Right cardiac atrium (tissue), 5 donors: ENCODE data around the gene SLC35A3. TPM values are rescaled to one million over a fixed set of nuclear protein-coding genes. Genes with fewer than 3 reads are reported as not detected.

Source experiments
- ATAC-seq, 2 donors: fragments of 200-7000 bp; cut with Tn5 transposase; one replicate each; pipeline versions ENCODE4 v1.8.0 to v1.9.1; 2020; ENCODE audit warnings: moderate library complexity in 2 of 2, mild to moderate bottlenecking in 1 of 2
- DNase-seq, 3 donors: peaks; one replicate each; pipeline ENCODE4 v3.0.0-alpha.2; 2020
- H3K27ac ChIP-seq: one replicate; pipeline ENCODE4 v1.5.1; 2013; ENCODE audit warnings: mild to moderate bottlenecking, low read length, control low read depth, moderate library complexity
- H3K27me3 ChIP-seq: one replicate; pipeline ENCODE4 v1.6.1; 2013; ENCODE audit not compliant: control insufficient read depth, insufficient read depth
- H3K4me1 ChIP-seq: one replicate; pipeline ENCODE4 v1.6.1; 2013; ENCODE audit warnings: low read length; ENCODE audit not compliant: control insufficient read depth, insufficient read depth
- H3K4me3 ChIP-seq: one replicate; pipeline ENCODE4 v1.5.1; 2013; ENCODE audit warnings: low read length, control low read depth
- H3K9me3 ChIP-seq: one replicate; pipeline ENCODE4 v1.6.1; 2013; ENCODE audit warnings: low read length; ENCODE audit not compliant: control insufficient read depth
- WGBS: extraction: QIAGEN DNeasy Blood & Tissue Kit; methylation state at CpG from one replicate; pipeline ENCODE4 v1.1.7; 2013; 5-methylcytosine and 5-hydroxymethylcytosine counted together
- intact Hi-C, 4 donors: fragments of 100-400 bp; cut with DNase I; formaldehyde crosslinking; loops; one replicate each; pipeline versions ENCODE4 v1.11.0 to v1.14.0; 2022 to 2023
- long read RNA-seq, 4 donors: library from polyadenylated mRNA; unstranded; transcript quantifications; one replicate each; pipeline ENCODE4 v2.0.0, GENCODE V29; 2020 to 2021
- polyA plus RNA-seq: library from polyadenylated mRNA; stranded (reverse); fragments of 200-250 nt; gene quantifications from one replicate; pipeline ENCODE4 v1.2.3, GENCODE V29; 2013
- total RNA-seq, 4 donors: library from RNA; stranded (reverse); fragmentation: NEBNext Ultra II Directional; extraction: Animal tissue kit (Norgen Biotek cat#: 25700); gene quantifications; one replicate each; pipeline ENCODE4 v1.2.1, GENCODE V29; 2021
- donor health status: healthy with polysubstance abuse.
- donor health status: DM: no; HTN: yes; CAD: no.
- donor health status: DM: no; HTN: no; CAD: no.
- donor health status: DM: no; HTN: yes; CAD: no; lungs with severe emphysema.
- donor health status: DM: yes; HTN: yes; CAD: no.

SLC35A3 gene
- 10 to 100 TPM in 3 of 4 donors, 1 to 10 TPM in 1; 9.5 to 13.5 (median 11.4) TPM for total RNA-seq
- polyA plus RNA-seq: 6.5 TPM
- long read RNA-seq, donor 1, full-length matches to known transcripts: 16 of 23 reads
- long read RNA-seq, donor 1, partial matches to known transcripts: 2 of 23 reads
- long read RNA-seq, donor 1, other reads (novel, unspliced or antisense): 5 of 23 reads
- long read RNA-seq, donor 2, full-length matches to known transcripts: 4 of 4 reads
- long read RNA-seq, donor 2, partial matches to known transcripts: 0 of 4 reads
- long read RNA-seq, donor 2, other reads (novel, unspliced or antisense): 0 of 4 reads
- long read RNA-seq, donor 3, full-length matches to known transcripts: 40 of 49 reads
- long read RNA-seq, donor 3, partial matches to known transcripts: 1 of 49 reads
- long read RNA-seq, donor 3, other reads (novel, unspliced or antisense): 8 of 49 reads
- long read RNA-seq, donor 4, partial matches to known transcripts: 0 of 2 reads
- long read RNA-seq, donor 4, other reads (novel, unspliced or antisense): 1 of 2 reads

- Histone ChIP-seq H3K4me1 (no peaks in the 10 kb centered on the region), H3K9me3 (no peaks in the 10 kb centered on the region), H3K27me3 (no peaks in the 10 kb centered on the region), H3K27ac (peak within 1 kb of the TSS; percentile 59), H3K4me3 (peak within 1 kb of the TSS; percentile 74)
- ATAC-seq (peak; percentile 96 to 98), DNase-seq (peak; percentile 81 to 92 (median 91))
- intact Hi-C loops: no loop called here
- under 1% methylated on average over 74 of the region's 74 CpGs for WGBS
These were observed at the start of gene SLC35A3 for GRCh38 chr1:99969729-99970621. Gene SLC35A3 (plus strand): TSS chr1:99969996. CDS start chr1:99993555, 23,559 bp downstream.

GRCh38 chr1:99934801-99935200 is 35.0 kb upstream of the SLC35A3 start:
- Histone ChIP-seq H3K9me3 (no peaks in the 10 kb centered on the region), H3K4me3 (no peak overlapping the region), H3K27me3 (no peaks in the 10 kb centered on the region), H3K4me1 (no peaks in the 10 kb centered on the region), H3K27ac (no peak overlapping the region)
- DNase-seq (no peak), ATAC-seq (no peak)
- intact Hi-C loops: no loop called here

DNA sequence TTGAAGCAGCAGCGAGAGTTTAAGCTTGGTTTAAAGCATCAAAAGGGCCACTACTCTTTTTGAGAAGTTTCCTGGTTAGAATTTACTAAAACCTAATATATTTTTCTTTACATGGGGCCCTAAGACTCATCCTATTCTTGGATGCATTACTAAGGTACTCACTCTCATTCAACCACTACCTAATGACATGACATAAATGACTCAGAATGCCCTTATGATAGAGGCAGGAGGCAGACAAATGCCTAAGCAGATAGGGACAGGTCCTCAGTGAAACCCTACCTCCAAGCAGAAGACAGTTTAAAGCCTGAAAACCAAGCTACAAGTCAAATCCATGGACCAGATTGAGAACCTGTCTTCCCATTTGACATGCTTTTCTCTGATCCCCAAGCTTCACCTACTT is 34.3 kb upstream of the SLC35A3 start:
- Histone ChIP-seq H3K27me3 (no peaks in the 10 kb centered on the region), H3K4me1 (no peaks in the 10 kb centered on the region), H3K9me3 (no peaks in the 10 kb centered on the region), H3K27ac (no peak overlapping the region), H3K4me3 (no peak overlapping the region)
- intact Hi-C loops: no loop called here
- ATAC-seq (no peak), DNase-seq (no peak)
- 96% methylated on average over 1 of the region's 1 CpG for WGBS

- no peaks in the 10 kb centered on the region for H3K27me3 ChIP-seq
- DNase-seq: no peak
- 95% methylated on average over 3 of the region's 3 CpGs for WGBS
- intact Hi-C loops: no loop called here
- H3K4me3 ChIP-seq: no peak overlapping the region
- H3K27ac ChIP-seq: no peak overlapping the region
- H3K4me1 ChIP-seq: no peaks in the 10 kb centered on the region
- H3K9me3 ChIP-seq: no peaks in the 10 kb centered on the region
- ATAC-seq: no peak
These were observed 33.7 kb upstream of the SLC35A3 start for GRCh38 chr1:99936071-99936470.

DNA sequence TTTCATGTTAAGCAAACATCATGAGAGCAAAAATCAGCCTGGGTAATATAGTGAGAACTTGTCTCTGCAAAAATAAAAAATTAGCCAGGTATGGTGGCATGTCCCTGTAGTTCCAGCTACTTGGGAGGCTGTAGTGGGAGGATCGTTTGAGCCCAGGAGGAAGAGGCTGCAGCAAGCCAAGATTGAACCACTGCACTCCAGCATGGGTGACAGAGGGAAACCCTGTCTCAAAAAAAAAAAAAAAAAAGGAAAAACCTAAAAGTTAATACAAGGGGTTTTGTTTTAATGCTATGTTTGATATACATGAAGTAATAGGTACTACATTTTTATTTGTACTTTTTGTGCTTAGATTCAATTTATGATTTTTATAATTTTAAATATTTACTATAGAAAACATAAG is 27.1 kb upstream of the SLC35A3 start:
- Histone ChIP-seq H3K4me1 (no peaks in the 10 kb centered on the region), H3K27me3 (no peaks in the 10 kb centered on the region), H3K4me3 (no peak overlapping the region), H3K9me3 (no peaks in the 10 kb centered on the region), H3K27ac (no peak overlapping the region)
- intact Hi-C loops: no loop called here
- no peak for ATAC-seq
- 77% methylated on average over 1 of the region's 1 CpG for WGBS
- DNase-seq: no peak

GRCh38 chr1:99943223-99943794 is 26.5 kb upstream of the SLC35A3 start:
- Histone ChIP-seq H3K4me1 (no peaks in the 10 kb centered on the region), H3K27ac (no peak overlapping the region), H3K9me3 (no peaks in the 10 kb centered on the region), H3K27me3 (no peaks in the 10 kb centered on the region), H3K4me3 (no peak overlapping the region)
- intact Hi-C loops: no loop called here
- DNase-seq: no peak
- no peak for ATAC-seq
- 29% methylated on average over 7 of the region's 7 CpGs for WGBS

DNA sequence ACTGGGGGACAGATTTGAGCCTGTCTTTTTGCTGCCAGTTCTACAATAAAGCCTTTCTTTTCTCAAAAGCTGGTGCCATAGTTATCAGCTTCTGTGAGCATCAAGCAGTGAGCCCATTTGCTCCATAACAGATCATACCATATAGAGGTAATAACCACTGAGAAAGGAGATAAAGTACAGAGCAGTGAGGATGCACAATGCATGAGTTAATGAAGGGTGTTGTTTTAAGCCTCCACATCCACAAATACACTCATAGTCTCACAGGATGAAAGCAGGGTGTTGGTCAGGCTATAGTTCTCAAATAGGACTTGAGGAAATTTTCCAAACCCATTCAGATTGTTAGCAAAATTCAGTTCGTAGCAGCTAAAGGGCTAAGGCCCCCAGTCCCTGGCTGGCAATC is 25.6 kb upstream of the SLC35A3 start:
- ATAC-seq (no peak), DNase-seq (no peak)
- 76% methylated on average over 1 of the region's 1 CpG for WGBS
- no peaks in the 10 kb centered on the region for H3K4me1 ChIP-seq
- no peak overlapping the region for H3K27ac ChIP-seq
- H3K4me3 ChIP-seq: no peak overlapping the region
- intact Hi-C loops: no loop called here
- no peaks in the 10 kb centered on the region for H3K27me3 ChIP-seq
- no peaks in the 10 kb centered on the region for H3K9me3 ChIP-seq

- Histone ChIP-seq H3K4me1 (no peaks in the 10 kb centered on the region), H3K27ac (no peak overlapping the region), H3K27me3 (no peaks in the 10 kb centered on the region), H3K9me3 (no peaks in the 10 kb centered on the region), H3K4me3 (no peak overlapping the region)
- DNase-seq (no peak), ATAC-seq (no peak)
- intact Hi-C loops: no loop called here
- 70% methylated on average over 1 of the region's 1 CpG for WGBS
These were observed 24.6 kb upstream of the SLC35A3 start for GRCh38 chr1:99945174-99945573.

- H3K27ac ChIP-seq: no peak overlapping the region
- DNase-seq (no peak), ATAC-seq (no peak)
- 69% methylated on average over 3 of the region's 3 CpGs for WGBS
- no peak overlapping the region for H3K4me3 ChIP-seq
- intact Hi-C loops: no loop called here
- no peaks in the 10 kb centered on the region for H3K9me3 ChIP-seq
- no peaks in the 10 kb centered on the region for H3K4me1 ChIP-seq
- no peaks in the 10 kb centered on the region for H3K27me3 ChIP-seq
These were observed 19.3 kb upstream of the SLC35A3 start for GRCh38 chr1:99950486-99950885.

GRCh38 chr1:99952522-99952921 is 17.3 kb upstream of the SLC35A3 start:
- no peak overlapping the region for H3K27ac ChIP-seq
- ATAC-seq: no peak
- DNase-seq: no peak
- 91% methylated on average over 1 of the region's 1 CpG for WGBS
- no peaks in the 10 kb centered on the region for H3K4me1 ChIP-seq
- no peaks in the 10 kb centered on the region for H3K27me3 ChIP-seq
- H3K4me3 ChIP-seq: no peak overlapping the region
- intact Hi-C loops: no loop called here
- H3K9me3 ChIP-seq: no peaks in the 10 kb centered on the region

- intact Hi-C loops: no loop called here
- H3K27me3 ChIP-seq: no peaks in the 10 kb centered on the region
- H3K4me3 ChIP-seq: no peak overlapping the region
- H3K27ac ChIP-seq: no peak overlapping the region
- 92% methylated on average over 3 of the region's 3 CpGs for WGBS
- no peak for DNase-seq
- ATAC-seq: no peak
- no peaks in the 10 kb centered on the region for H3K9me3 ChIP-seq
- H3K4me1 ChIP-seq: no peaks in the 10 kb centered on the region
These were observed 14.4 kb upstream of the SLC35A3 start for GRCh38 chr1:99955375-99955774.
